ENCODE results near the gene SAMD14. TPM values are rescaled to one million over a fixed set of nuclear protein-coding genes. Genes with fewer than 3 reads are reported as not detected.

The SAMD14 gene
- total RNA-seq, 1 donor, result 4.7 TPM

GRCh38 chr17:50151041-50151936 lies 21.3 kb upstream of the SAMD14 start:
- DNase-seq (ENCODE audit: low read depth), result peak; percentile 91
- TF ChIP-seq, protein P1, sequence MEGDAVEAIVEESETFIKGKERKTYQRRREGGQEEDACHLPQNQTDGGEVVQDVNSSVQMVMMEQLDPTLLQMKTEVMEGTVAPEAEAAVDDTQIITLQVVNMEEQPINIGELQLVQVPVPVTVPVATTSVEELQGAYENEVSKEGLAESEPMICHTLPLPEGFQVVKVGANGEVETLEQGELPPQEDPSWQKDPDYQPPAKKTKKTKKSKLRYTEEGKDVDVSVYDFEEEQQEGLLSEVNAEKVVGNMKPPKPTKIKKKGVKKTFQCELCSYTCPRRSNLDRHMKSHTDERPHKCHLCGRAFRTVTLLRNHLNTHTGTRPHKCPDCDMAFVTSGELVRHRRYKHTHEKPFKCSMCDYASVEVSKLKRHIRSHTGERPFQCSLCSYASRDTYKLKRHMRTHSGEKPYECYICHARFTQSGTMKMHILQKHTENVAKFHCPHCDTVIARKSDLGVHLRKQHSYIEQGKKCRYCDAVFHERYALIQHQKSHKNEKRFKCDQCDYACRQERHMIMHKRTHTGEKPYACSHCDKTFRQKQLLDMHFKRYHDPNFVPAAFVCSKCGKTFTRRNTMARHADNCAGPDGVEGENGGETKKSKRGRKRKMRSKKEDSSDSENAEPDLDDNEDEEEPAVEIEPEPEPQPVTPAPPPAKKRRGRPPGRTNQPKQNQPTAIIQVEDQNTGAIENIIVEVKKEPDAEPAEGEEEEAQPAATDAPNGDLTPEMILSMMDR (IDR thresholded peaks at IDR 0.05; ENCODE audit: insufficient read depth, low read depth, low read length), result peak; percentile 60
- peak overlapping the region; percentile 85 for H3K4me3 ChIP-seq (ENCODE audit: low read depth, low read length)

DNA sequence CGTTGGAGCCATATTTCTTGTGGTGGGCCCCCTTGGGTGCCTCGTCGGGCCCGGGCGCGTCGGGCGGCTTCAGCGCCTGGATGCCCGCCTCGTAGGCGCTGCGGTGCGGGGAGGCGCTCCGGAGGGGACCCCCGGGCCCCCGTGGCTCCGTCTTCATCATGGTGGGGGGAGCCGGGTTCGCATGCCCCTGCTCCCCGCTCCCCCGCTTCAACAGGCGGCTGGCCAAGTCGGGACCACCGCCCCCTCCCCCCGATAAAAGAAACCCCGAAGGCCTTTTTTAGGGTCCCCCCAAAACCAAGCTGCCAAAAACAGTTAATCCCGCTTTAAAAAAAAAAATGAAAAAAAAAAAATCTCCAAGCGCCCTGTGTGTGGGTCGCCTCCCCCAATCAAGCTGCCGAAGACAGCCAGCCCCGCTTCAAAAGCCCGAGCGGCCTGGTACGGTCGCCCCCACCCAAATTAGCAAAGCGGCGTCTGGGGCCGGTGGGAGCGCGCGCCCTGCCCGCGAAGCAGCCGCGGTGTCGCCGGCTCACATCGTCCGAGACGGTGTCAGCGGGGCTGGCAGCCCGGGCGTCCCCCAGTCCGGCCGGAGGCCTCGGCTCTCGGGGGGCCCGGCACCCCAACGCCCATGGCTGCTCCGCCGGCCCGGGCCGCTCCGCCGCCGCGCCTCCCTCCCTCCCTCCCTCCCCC lies 20.5 kb upstream of the SAMD14 start, which contains the start of gene PPP1R9B:
Gene PPP1R9B (minus strand): TSS at position 324 of the 687 bp plus-strand sequence. CDS start 164 bp downstream, at position 160.
- TF ChIP-seq, protein P1 (IDR thresholded peaks at IDR 0.05; ENCODE audit: insufficient read depth, low read depth, low read length), result no peak
- H3K4me3 ChIP-seq (ENCODE audit: low read depth, low read length), result peak within 1 kb of the TSS; percentile 85
- DNase-seq (ENCODE audit: low read depth), result no peak

DNA sequence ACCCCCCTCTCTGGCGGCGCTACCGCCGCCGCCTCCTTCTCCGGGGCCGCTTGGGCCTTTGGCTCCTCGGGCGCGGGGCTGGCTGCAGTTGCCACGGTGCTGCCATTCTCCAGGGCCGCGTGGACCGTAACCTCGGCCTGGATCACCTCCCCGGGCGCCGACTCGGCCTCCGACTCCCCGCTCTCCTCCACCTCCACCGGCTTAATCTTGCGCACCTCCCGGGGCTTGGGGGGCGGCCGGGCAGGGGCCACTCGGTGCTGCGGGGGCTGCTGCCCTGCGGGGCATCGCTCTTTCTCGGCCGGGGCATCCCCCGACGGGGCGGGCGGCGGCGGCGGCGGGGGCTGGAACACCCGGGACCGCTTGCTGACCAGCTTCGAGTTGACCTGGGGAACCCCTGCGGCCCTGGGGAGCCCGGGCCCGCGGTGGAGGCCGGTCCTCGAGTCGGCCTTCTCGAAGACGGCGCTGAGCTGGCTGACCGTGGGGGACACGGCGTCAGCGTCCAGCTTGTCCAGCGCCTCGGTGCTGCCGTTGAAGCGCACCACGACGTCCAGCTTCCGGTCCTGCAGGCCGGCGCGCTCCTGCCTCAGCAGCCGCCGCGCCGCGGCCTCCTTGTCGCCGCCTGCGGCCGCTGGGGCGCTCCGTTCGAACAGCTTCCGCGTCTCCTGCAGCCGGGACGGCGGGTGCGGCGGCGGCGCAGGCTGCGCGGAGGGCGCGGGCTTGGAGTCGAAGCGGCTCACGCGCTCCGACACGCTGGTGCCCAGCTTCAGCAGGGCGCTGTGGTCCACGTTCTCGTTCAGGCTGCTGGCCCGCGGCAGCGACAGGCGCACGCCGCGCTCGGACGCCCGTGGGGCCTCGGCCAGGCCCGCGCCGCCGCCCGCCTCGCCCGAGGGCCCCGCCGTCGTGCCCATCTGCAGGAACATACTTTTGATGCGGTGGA lies 19.7 kb upstream of the SAMD14 start:
- H3K4me3 ChIP-seq (ENCODE audit: low read depth, low read length), result peak overlapping the region; percentile 85
- TF ChIP-seq, protein P1 (IDR thresholded peaks at IDR 0.05; ENCODE audit: insufficient read depth, low read depth, low read length), result peak; percentile 8
- DNase-seq (ENCODE audit: low read depth), result peak; percentile 67

GRCh38 chr17:50149091-50149416 lies 19.1 kb upstream of the SAMD14 start:
- H3K4me3 ChIP-seq (ENCODE audit: low read depth, low read length), result peak overlapping the region; percentile 85
- TF ChIP-seq, protein P1 (IDR thresholded peaks at IDR 0.05; ENCODE audit: insufficient read depth, low read depth, low read length), result no peak
- DNase-seq (ENCODE audit: low read depth), result no peak

DNA sequence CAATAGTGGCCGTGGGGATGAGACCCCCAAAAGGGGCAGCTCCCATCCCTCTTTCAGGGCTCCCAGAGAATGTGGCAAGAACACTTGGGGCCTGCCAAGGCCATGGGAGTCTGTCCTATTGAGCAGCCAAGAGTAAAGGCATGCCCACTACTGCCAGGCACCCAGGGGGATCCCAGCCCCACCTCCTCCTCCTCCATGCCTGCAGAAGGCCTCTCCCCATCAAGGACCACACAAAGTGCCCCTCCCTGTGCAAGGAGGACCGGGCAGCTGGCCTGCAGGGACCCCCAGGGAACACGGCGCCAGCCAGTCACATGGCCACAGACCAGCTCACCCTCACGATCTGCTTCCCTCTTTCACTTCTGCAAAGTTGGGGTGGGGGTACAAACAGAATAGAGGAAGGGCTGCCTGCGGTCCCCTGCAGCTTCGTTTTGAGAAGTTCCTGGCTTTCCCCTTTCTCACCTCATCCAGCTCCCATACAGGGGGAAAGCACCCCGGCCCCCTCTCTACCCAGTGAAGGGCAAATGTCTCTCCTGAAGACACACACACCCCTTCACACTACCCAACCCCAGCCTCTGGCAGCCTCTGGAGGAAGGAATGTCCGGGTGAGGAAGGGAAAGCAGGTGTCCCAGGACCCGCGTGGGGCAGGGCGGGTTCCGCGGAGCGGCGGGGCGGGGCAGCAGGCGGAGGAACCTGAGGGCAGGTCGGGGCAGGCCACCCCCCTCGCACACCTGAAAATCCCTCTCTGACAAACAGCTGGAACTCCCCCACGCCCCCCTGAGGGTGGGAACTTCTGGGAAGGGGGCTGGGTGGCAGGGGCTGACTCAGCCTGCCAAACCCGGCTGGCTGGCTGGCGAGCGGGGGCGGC lies 18.5 kb upstream of the SAMD14 start:
- H3K4me3 ChIP-seq (ENCODE audit: low read depth, low read length), result peak overlapping the region; percentile 85
- TF ChIP-seq, protein P1 (IDR thresholded peaks at IDR 0.05; ENCODE audit: insufficient read depth, low read depth, low read length), result peak; percentile 34
- DNase-seq (ENCODE audit: low read depth), result no peak
